ENCODE data around the gene C10orf71.

C10orf71 gene

DNA sequence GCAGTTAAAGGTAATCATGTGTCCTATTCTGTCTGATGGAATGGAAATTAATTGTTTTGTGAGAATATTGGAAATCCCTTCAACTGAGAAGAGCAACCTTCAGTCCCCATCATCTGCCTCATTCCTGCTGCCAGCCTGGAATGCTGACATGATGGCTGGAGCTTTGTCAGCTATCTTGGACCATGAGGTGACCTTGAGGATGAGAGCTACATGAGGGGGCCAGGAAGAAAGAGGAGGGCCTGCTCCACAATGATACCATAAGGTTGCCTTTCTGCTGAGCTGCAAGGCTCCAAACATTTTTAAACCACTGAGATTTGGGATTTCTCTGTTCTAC lies 40.7 kb upstream of the C10orf71 start:
- Histone ChIP-seq H3K27ac (ENCODE audit: low read depth, low read length) (no peak overlapping the region), H3K4me3 (ENCODE audit: low read depth, low read length) (no peak overlapping the region)

DNA sequence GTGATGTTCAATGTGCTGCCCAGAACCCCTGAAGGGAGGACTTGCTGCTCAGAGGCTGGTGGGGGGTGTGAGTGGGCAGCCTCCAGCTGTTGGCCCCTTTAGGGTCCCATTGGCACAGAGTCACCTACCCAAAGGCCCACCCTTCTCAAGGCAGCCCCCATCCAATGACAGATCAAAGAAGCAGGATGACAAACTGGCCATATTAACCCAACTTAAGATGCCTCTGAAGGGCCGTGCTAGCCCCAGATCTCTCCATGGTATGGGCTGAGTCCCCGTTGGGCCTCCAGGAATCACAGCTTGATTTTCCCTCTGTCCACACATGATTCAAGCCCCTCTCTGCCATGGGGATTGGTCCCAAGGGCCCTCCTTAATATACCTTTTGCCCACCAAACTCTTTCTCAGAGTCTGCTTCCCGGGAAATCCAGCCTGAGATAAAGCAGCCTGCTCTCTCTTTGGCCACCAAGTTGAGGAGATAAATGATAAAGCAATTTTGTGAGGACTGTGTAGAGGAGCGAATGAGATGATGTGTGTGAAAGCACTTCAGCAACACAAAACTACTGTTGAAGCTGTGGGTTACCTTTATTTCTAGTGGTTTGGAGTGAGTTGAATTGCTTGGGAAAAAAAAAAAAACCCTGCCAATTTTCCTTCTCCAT lies 38.2 kb upstream of the C10orf71 start:
- H3K36me3 ChIP-seq (ENCODE audit: control insufficient read depth, insufficient read depth, low read length) = no peaks in the 10 kb centered on the region
- no peaks in the 10 kb centered on the region for H3K4me1 ChIP-seq (ENCODE audit: control insufficient read depth, insufficient read depth, low read length)
- H3K9ac ChIP-seq (ENCODE audit: low read length) = no peak overlapping the region
- H3K9me3 ChIP-seq (ENCODE audit: control insufficient read depth, insufficient read depth, low read depth, low read length) = peaks cover 4% of the 10 kb centered on the region
- no peaks in the 10 kb centered on the region for H3K27me3 ChIP-seq (ENCODE audit: control insufficient read depth, insufficient read depth, low read length)
- H3K4me3 ChIP-seq (ENCODE audit: low read depth, low read length) = no peak overlapping the region
- no peak overlapping the region for H3K27ac ChIP-seq (ENCODE audit: low read depth, low read length)

More for the DNA sequence above, 40.7 kb upstream of the C10orf71 start:
- H3K9ac ChIP-seq (ENCODE audit: low read length) = no peak overlapping the region
- no peaks in the 10 kb centered on the region for H3K9me3 ChIP-seq (ENCODE audit: control insufficient read depth, insufficient read depth, low read depth, low read length)
- H3K36me3 ChIP-seq (ENCODE audit: control insufficient read depth, insufficient read depth, low read length) = no peaks in the 10 kb centered on the region
- H3K4me1 ChIP-seq (ENCODE audit: control insufficient read depth, insufficient read depth, low read length) = peaks cover 5% of the 10 kb centered on the region; the same call in 1 of the 2 replicates
- no peaks in the 10 kb centered on the region; the same call in 1 of the 2 replicates for H3K27me3 ChIP-seq (ENCODE audit: control insufficient read depth, insufficient read depth, low read length)

DNA sequence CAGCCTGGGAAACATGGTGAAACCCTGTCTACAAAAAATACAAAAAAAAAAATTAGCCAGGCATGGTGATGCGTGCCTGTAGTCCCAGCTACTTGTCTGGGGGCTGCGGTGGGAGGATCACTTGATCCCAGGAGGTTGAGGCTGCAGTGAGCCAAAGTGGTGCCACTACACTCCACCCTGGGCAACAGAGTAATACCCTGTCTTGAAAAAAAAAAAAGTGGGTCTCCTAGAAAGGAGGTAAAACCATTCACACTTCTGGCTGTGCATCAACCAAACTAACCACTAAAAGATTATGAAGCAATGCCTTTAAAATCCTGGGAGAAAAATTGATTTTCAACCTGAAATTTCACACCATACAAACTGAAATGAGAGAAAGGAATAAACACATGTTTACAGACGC lies 35.4 kb upstream of the C10orf71 start:
- Histone ChIP-seq H3K4me1 (ENCODE audit: control insufficient read depth, insufficient read depth, low read length) (no peaks in the 10 kb centered on the region), H3K27me3 (ENCODE audit: control insufficient read depth, insufficient read depth, low read length) (no peaks in the 10 kb centered on the region), H3K9ac (ENCODE audit: low read length) (no peak overlapping the region), H3K27ac (ENCODE audit: low read depth, low read length) (no peak overlapping the region), H3K36me3 (ENCODE audit: control insufficient read depth, insufficient read depth, low read length) (no peaks in the 10 kb centered on the region), H3K9me3 (ENCODE audit: control insufficient read depth, insufficient read depth, low read depth, low read length) (peaks cover 4% of the 10 kb centered on the region), H3K4me3 (ENCODE audit: low read depth, low read length) (no peak overlapping the region)

DNA sequence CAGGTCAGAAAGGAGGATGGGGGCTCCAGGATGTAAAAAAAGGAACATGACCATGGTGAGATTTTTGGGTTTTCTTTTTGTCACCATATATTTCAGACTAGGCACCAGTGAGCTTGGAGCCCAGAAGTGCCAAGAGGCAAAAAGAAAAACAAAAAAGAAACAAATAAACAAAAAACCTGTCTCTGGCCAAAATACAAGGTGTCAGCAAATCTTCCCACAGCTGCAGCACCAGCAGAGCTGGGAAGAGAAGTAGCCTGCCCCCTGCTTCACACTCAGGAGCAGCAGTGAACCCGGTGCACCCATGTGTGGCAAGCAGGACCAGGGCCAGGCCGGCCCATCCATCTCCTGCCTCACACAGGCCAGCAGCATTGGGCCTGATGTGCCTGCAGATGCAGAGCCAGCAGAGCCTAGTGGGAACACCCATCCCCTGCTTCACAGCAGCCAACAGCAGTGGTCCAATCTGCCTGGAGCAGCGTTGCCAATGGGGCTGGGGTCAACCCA lies 34.7 kb upstream of the C10orf71 start:
- Histone ChIP-seq H3K36me3 (ENCODE audit: control insufficient read depth, insufficient read depth, low read length) (no peaks in the 10 kb centered on the region), H3K4me1 (ENCODE audit: control insufficient read depth, insufficient read depth, low read length) (no peaks in the 10 kb centered on the region), H3K27ac (ENCODE audit: low read depth, low read length) (no peak overlapping the region), H3K27me3 (ENCODE audit: control insufficient read depth, insufficient read depth, low read length) (no peaks in the 10 kb centered on the region), H3K9me3 (ENCODE audit: control insufficient read depth, insufficient read depth, low read depth, low read length) (peaks cover 4% of the 10 kb centered on the region), H3K9ac (ENCODE audit: low read length) (no peak overlapping the region), H3K4me3 (ENCODE audit: low read depth, low read length) (no peak overlapping the region)

DNA sequence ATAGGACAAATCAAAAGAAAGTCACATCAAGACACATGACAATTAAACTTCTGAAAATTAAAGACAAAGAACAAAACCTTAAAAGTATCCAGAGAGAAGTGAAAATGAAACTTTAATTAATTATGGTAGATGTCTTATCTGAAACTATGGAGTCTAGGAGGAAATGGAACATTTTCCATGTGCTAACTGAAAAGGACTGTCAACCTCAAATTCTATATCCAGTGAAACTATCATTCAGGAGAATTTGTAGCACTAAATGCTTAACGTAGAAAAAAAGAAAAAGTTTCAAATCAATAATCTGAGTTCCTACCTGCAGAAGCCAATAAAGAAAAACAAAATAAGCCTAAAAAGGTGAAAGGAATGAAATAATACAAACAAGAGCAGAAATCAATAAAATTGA lies 33.1 kb upstream of the C10orf71 start:
- no peaks in the 10 kb centered on the region for H3K27me3 ChIP-seq (ENCODE audit: control insufficient read depth, insufficient read depth, low read length)
- no peak overlapping the region for H3K27ac ChIP-seq (ENCODE audit: low read depth, low read length)
- H3K4me1 ChIP-seq (ENCODE audit: control insufficient read depth, insufficient read depth, low read length) = no peaks in the 10 kb centered on the region
- H3K36me3 ChIP-seq (ENCODE audit: control insufficient read depth, insufficient read depth, low read length) = no peaks in the 10 kb centered on the region
- peaks cover 4% of the 10 kb centered on the region for H3K9me3 ChIP-seq (ENCODE audit: control insufficient read depth, insufficient read depth, low read depth, low read length)
- no peak overlapping the region for H3K4me3 ChIP-seq (ENCODE audit: low read depth, low read length)
- H3K9ac ChIP-seq (ENCODE audit: low read length) = no peak overlapping the region

DNA sequence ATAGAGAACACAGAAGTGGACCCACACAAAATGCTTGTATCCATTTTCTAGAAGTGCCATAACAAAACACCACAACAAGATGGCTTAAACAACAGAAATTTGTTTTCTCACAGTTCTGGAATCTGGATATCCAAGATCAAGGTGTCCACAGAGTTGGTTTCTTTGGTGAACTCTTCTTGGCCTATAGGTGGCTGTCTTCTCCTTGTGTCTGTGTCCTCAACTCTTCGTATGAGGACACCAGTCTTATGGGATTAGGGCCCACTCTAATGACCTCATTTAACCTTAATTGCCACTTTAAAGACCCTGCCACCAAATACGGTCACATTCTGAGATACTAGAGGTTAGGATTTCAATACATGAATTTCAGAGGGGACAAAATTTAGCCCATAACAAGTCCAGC lies 30.8 kb upstream of the C10orf71 start:
- H3K36me3 ChIP-seq (ENCODE audit: control insufficient read depth, insufficient read depth, low read length) = no peaks in the 10 kb centered on the region
- H3K4me3 ChIP-seq (ENCODE audit: low read depth, low read length) = no peak overlapping the region
- H3K9ac ChIP-seq (ENCODE audit: low read length) = no peak overlapping the region
- no peaks in the 10 kb centered on the region for H3K27me3 ChIP-seq (ENCODE audit: control insufficient read depth, insufficient read depth, low read length)
- H3K27ac ChIP-seq (ENCODE audit: low read depth, low read length) = no peak overlapping the region
- no peaks in the 10 kb centered on the region for H3K4me1 ChIP-seq (ENCODE audit: control insufficient read depth, insufficient read depth, low read length)
- H3K9me3 ChIP-seq (ENCODE audit: control insufficient read depth, insufficient read depth, low read depth, low read length) = peaks cover 4% of the 10 kb centered on the region

- Histone ChIP-seq H3K4me3 (ENCODE audit: low read depth, low read length) (no peak overlapping the region), H3K27ac (ENCODE audit: low read depth, low read length) (no peak overlapping the region), H3K36me3 (ENCODE audit: control insufficient read depth, insufficient read depth, low read length) (no peaks in the 10 kb centered on the region), H3K9ac (ENCODE audit: low read length) (no peak overlapping the region), H3K9me3 (ENCODE audit: control insufficient read depth, insufficient read depth, low read depth, low read length) (peaks cover 2% of the 10 kb centered on the region), H3K27me3 (ENCODE audit: control insufficient read depth, insufficient read depth, low read length) (no peaks in the 10 kb centered on the region), H3K4me1 (ENCODE audit: control insufficient read depth, insufficient read depth, low read length) (no peaks in the 10 kb centered on the region)
Observed at GRCh38 chr10:49269523-49269922, 29.4 kb upstream of the C10orf71 start.

DNA sequence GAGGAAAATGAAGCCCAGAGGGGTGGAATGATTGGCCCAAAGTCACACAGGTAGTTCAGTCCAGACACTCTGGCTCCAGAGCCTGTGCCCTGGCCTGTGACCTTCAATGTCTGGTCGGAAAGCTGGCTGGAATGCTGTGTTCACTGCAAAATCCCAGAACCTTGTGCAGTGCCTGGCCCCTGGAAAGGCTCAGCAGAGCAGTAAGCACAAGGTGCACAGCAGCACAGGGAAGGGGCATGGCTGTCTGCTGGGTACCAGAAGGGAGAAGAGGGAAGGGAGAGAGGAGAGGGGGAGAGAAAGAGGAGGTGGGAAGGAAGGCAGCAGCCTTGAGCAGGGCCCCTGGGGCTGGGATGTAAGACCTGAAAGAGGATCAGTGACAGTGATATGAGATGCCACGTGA lies 28.4 kb upstream of the C10orf71 start:
- no peaks in the 10 kb centered on the region for H3K9me3 ChIP-seq (ENCODE audit: control insufficient read depth, insufficient read depth, low read depth, low read length)
- H3K4me3 ChIP-seq (ENCODE audit: low read depth, low read length) = no peak overlapping the region
- H3K27me3 ChIP-seq (ENCODE audit: control insufficient read depth, insufficient read depth, low read length) = no peaks in the 10 kb centered on the region
- no peaks in the 10 kb centered on the region for H3K36me3 ChIP-seq (ENCODE audit: control insufficient read depth, insufficient read depth, low read length)
- H3K27ac ChIP-seq (ENCODE audit: low read depth, low read length) = no peak overlapping the region
- H3K9ac ChIP-seq (ENCODE audit: low read length) = no peak overlapping the region
- no peaks in the 10 kb centered on the region for H3K4me1 ChIP-seq (ENCODE audit: control insufficient read depth, insufficient read depth, low read length)

DNA sequence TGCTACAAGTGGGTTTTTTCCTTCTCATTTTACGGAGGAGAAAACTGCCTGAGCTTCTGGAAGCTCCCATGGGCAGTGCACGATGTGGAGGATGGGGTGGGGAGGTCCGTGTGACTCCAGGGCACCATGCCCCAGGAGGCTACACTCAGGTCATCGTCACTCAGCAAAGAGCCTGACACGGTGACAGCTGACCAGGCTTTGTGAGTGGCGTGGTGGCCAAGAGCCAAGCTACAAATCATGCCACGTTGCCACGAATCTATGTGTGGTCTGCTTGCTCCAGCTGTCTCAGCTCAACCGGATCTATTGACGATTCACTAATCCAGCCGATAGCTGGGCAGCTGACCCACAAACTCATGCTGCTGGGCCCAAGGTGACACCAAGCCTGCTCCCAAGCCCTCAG lies 27.6 kb upstream of the C10orf71 start:
- no peak overlapping the region for H3K4me3 ChIP-seq (ENCODE audit: low read depth, low read length)
- no peaks in the 10 kb centered on the region for H3K36me3 ChIP-seq (ENCODE audit: control insufficient read depth, insufficient read depth, low read length)
- no peaks in the 10 kb centered on the region for H3K9me3 ChIP-seq (ENCODE audit: control insufficient read depth, insufficient read depth, low read depth, low read length)
- no peak overlapping the region for H3K27ac ChIP-seq (ENCODE audit: low read depth, low read length)
- H3K9ac ChIP-seq (ENCODE audit: low read length) = no peak overlapping the region
- no peaks in the 10 kb centered on the region for H3K4me1 ChIP-seq (ENCODE audit: control insufficient read depth, insufficient read depth, low read length)
- no peaks in the 10 kb centered on the region for H3K27me3 ChIP-seq (ENCODE audit: control insufficient read depth, insufficient read depth, low read length)

DNA sequence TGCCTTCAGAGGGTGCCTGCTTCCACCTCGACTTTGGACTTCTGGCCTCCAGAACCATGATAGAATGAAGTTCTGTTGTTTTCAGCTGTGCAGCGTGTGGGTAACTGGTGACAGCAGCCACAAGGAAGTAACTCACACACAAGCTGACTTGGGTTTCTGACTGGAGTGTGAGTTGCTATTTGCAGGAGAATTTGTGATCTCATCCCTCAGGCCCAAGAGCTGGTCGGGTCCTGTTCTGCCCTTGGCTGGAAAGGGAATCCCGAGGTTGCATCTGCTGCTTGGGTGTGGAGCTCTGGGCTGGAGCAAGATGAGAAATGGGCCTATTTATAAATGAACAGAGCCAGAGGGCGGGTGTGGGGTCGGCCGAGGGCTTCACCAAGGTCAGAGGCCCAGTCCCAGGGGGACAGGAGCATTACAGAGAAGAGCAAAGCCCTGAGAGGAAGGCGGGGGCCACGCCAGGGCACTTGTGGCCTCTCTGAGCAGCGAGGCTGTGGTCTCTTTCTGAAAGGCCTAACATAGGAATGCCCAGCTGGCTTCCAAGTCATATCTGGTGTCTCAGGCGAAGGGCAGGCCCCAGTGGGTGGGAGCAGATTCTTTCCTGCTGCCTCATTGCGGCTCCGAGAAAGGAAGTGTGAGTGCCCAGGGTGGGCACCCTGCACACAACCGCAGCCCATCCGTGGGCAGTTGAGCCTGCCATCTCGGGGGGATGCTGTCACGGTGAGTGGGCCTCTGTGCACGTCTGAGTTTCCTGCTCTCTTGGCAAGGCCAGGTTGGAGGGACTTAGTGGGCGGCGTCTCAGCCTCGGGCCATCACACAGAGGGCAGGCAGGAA lies 26.5 kb upstream of the C10orf71 start:
- no peaks in the 10 kb centered on the region for H3K36me3 ChIP-seq (ENCODE audit: control insufficient read depth, insufficient read depth, low read length)
- H3K4me3 ChIP-seq (ENCODE audit: low read depth, low read length) = no peak overlapping the region
- H3K9ac ChIP-seq (ENCODE audit: low read length) = no peak overlapping the region
- no peaks in the 10 kb centered on the region for H3K9me3 ChIP-seq (ENCODE audit: control insufficient read depth, insufficient read depth, low read depth, low read length)
- no peaks in the 10 kb centered on the region for H3K27me3 ChIP-seq (ENCODE audit: control insufficient read depth, insufficient read depth, low read length)
- no peak overlapping the region for H3K27ac ChIP-seq (ENCODE audit: low read depth, low read length)
- H3K4me1 ChIP-seq (ENCODE audit: control insufficient read depth, insufficient read depth, low read length) = no peaks in the 10 kb centered on the region

GRCh38 chr10:49273082-49273465 lies 25.9 kb upstream of the C10orf71 start:
- H3K27ac ChIP-seq (ENCODE audit: low read depth, low read length) = no peak overlapping the region
- no peaks in the 10 kb centered on the region for H3K36me3 ChIP-seq (ENCODE audit: control insufficient read depth, insufficient read depth, low read length)
- H3K4me1 ChIP-seq (ENCODE audit: control insufficient read depth, insufficient read depth, low read length) = no peaks in the 10 kb centered on the region
- H3K4me3 ChIP-seq (ENCODE audit: low read depth, low read length) = no peak overlapping the region
- H3K27me3 ChIP-seq (ENCODE audit: control insufficient read depth, insufficient read depth, low read length) = no peaks in the 10 kb centered on the region
- H3K9ac ChIP-seq (ENCODE audit: low read length) = no peak overlapping the region
- no peaks in the 10 kb centered on the region for H3K9me3 ChIP-seq (ENCODE audit: control insufficient read depth, insufficient read depth, low read depth, low read length)
